Measurements from ENCODE around the gene MARK2.

The MARK2 gene

DNA sequence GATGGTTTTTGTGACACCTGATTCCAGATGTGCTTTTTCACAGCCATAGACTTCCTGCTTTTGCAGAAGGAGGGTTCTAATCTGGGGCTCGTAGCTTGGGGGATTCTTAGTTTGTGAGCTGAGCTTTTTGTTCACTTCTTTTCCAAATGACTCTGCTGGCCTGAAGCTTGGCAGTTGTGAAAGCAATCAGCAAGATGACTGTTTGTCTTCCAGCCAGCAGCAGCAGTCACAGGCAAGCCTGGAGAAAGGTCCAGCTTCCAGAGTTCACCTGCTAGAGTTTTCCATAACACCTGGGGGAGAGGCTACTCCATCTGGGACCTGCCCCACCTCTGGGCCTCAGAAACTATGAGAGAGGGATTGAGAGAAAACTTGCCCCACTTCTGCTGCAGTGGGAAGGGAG is 4.1 kb downstream of the MARK2 start:
- H3K9me2 ChIP-seq (replicated peaks; ENCODE audit: low read depth, low read length), result no peaks in the 10 kb centered on the region
- H3K36me3 ChIP-seq (ENCODE audit: insufficient read depth, low read length), result no peaks in the 10 kb centered on the region
- H3K9ac ChIP-seq (ENCODE audit: low read depth, low read length, poor library complexity, severe bottlenecking), result peak overlapping the region; percentile 93
- peak overlapping the region; percentile 100 for H3K4me2 ChIP-seq (ENCODE audit: low read depth, low read length, poor library complexity, severe bottlenecking)
- no peaks in the 10 kb centered on the region for H3K27me3 ChIP-seq (ENCODE audit: insufficient read depth, low read length, poor library complexity, severe bottlenecking)
- peaks cover 70% of the 10 kb centered on the region for H4K20me1 ChIP-seq (ENCODE audit: insufficient read depth, low read length, poor library complexity, severe bottlenecking)
- no peak overlapping the region for H2AFZ ChIP-seq (ENCODE audit: low read length)
- H3K4me3 ChIP-seq (ENCODE audit: low read length, poor library complexity, severe bottlenecking), result peak overlapping the region; percentile 55
- no peak for TF ChIP-seq EZH2phosphoT487 (IDR thresholded peaks at IDR 0.05; ENCODE audit: borderline replicate concordance)
- TF ChIP-seq, protein P1, sequence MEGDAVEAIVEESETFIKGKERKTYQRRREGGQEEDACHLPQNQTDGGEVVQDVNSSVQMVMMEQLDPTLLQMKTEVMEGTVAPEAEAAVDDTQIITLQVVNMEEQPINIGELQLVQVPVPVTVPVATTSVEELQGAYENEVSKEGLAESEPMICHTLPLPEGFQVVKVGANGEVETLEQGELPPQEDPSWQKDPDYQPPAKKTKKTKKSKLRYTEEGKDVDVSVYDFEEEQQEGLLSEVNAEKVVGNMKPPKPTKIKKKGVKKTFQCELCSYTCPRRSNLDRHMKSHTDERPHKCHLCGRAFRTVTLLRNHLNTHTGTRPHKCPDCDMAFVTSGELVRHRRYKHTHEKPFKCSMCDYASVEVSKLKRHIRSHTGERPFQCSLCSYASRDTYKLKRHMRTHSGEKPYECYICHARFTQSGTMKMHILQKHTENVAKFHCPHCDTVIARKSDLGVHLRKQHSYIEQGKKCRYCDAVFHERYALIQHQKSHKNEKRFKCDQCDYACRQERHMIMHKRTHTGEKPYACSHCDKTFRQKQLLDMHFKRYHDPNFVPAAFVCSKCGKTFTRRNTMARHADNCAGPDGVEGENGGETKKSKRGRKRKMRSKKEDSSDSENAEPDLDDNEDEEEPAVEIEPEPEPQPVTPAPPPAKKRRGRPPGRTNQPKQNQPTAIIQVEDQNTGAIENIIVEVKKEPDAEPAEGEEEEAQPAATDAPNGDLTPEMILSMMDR (conservative IDR thresholded peaks at IDR 0.05; ENCODE audit: low read length), result no peak
- no peaks in the 10 kb centered on the region for H3K9me3 ChIP-seq (ENCODE audit: insufficient read depth, low read depth, low read length)
- H3F3A ChIP-seq (ENCODE audit: low read depth), result no peaks in the 10 kb centered on the region
- H3K79me2 ChIP-seq (ENCODE audit: insufficient read depth, low read length), result peaks cover 86% of the 10 kb centered on the region
- peaks cover 64% of the 10 kb centered on the region for H3K4me1 ChIP-seq (ENCODE audit: insufficient read depth, low read length, poor library complexity, severe bottlenecking)

DNA sequence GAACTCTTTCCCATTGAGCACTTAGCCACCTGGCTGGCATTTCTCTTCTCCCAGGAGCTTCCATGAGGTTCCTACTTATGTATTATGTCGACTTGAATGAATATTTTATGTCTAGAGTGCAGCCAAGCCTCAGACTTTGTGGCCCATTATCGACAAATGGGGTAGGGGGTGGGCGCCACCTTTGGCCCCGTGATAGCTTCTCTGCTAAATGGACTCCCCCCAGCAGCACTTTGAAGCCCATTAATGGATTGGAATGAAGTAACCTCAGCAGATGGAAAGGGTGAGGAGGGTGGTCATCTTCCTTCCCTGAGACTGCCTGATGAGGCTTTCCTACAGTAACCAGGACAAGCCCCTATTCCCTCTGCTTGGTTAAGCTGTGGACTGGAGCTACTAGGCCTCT is 5.9 kb downstream of the MARK2 start:
- Histone ChIP-seq H3K4me1 (ENCODE audit: insufficient read depth, low read length, poor library complexity, severe bottlenecking) (peaks cover 62% of the 10 kb centered on the region), H4K20me1 (ENCODE audit: insufficient read depth, low read length, poor library complexity, severe bottlenecking) (peaks cover 65% of the 10 kb centered on the region), H3K9me2 (replicated peaks; ENCODE audit: low read depth, low read length) (no peaks in the 10 kb centered on the region), H3K4me3 (ENCODE audit: low read length, poor library complexity, severe bottlenecking) (no peak overlapping the region), H3K27me3 (ENCODE audit: insufficient read depth, low read length, poor library complexity, severe bottlenecking) (no peaks in the 10 kb centered on the region), H3K9me3 (ENCODE audit: insufficient read depth, low read depth, low read length) (no peaks in the 10 kb centered on the region), H3F3A (ENCODE audit: low read depth) (no peaks in the 10 kb centered on the region), H3K79me2 (ENCODE audit: insufficient read depth, low read length) (peaks cover 94% of the 10 kb centered on the region), H3K9ac (ENCODE audit: low read depth, low read length, poor library complexity, severe bottlenecking) (peak overlapping the region; percentile 24), H3K4me2 (ENCODE audit: low read depth, low read length, poor library complexity, severe bottlenecking) (peak overlapping the region; percentile 100), H3K36me3 (ENCODE audit: insufficient read depth, low read length) (no peaks in the 10 kb centered on the region), H2AFZ (ENCODE audit: low read length) (no peak overlapping the region)
- no peak for TF ChIP-seq EZH2phosphoT487 (IDR thresholded peaks at IDR 0.05; ENCODE audit: borderline replicate concordance)
- TF ChIP-seq, protein P1 (conservative IDR thresholded peaks at IDR 0.05; ENCODE audit: low read length), result no peak

DNA sequence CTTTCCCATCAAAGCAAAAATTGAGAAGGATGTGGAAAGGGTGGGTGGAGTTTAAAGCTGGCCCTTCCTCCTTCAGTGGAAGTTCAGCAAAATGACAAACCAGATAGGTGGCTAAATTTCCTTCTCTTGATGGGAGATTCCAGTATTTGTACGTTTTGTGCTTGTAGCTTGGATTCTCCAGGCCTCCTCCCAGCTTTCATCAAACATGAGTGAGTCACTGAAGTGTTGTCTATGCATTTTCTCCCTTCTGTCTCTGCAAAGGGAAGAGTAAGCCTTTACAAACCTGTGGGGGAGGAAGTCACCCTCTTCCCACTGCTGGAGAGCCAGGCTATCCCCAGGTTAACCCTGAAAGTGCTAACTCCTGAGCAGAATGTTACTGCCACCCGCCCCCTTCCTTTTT is 6.4 kb downstream of the MARK2 start:
- Histone ChIP-seq H3K4me2 (ENCODE audit: low read depth, low read length, poor library complexity, severe bottlenecking) (peak overlapping the region; percentile 100), H3K79me2 (ENCODE audit: insufficient read depth, low read length) (peaks cover 91% of the 10 kb centered on the region), H3K9me2 (replicated peaks; ENCODE audit: low read depth, low read length) (no peaks in the 10 kb centered on the region), H3K4me3 (ENCODE audit: low read length, poor library complexity, severe bottlenecking) (peak overlapping the region; percentile 10), H3F3A (ENCODE audit: low read depth) (no peaks in the 10 kb centered on the region), H2AFZ (ENCODE audit: low read length) (no peak overlapping the region), H3K36me3 (ENCODE audit: insufficient read depth, low read length) (no peaks in the 10 kb centered on the region), H3K9ac (ENCODE audit: low read depth, low read length, poor library complexity, severe bottlenecking) (no peak overlapping the region), H4K20me1 (ENCODE audit: insufficient read depth, low read length, poor library complexity, severe bottlenecking) (peaks cover 61% of the 10 kb centered on the region), H3K4me1 (ENCODE audit: insufficient read depth, low read length, poor library complexity, severe bottlenecking) (peaks cover 62% of the 10 kb centered on the region), H3K27me3 (ENCODE audit: insufficient read depth, low read length, poor library complexity, severe bottlenecking) (no peaks in the 10 kb centered on the region), H3K9me3 (ENCODE audit: insufficient read depth, low read depth, low read length) (no peaks in the 10 kb centered on the region)
- TF ChIP-seq, protein P1 (conservative IDR thresholded peaks at IDR 0.05; ENCODE audit: low read length), result no peak
